Neural cell (in vitro differentiated cells): ENCODE measurements around the gene WWC1. TPM values are rescaled to one million over a fixed set of nuclear protein-coding genes. Genes with fewer than 3 reads are reported as not detected.

Experiments used
- H2AFZ ChIP-seq: fragments of 200-600, 300-800 bp; sonication (generic), shearing (Covaris generic); 2 replicates; pipeline ENCODE4 v1.6.0; 2014; ENCODE audit warnings: low read depth, mild to moderate bottlenecking, antibody characterized with exemption, low read length, moderate library complexity
- H3F3A ChIP-seq: fragments of 200-600 bp; shearing (Covaris generic); 2 replicates; pipeline ENCODE4 v1.6.1; 2016; ENCODE audit warnings: mild to moderate bottlenecking, moderate library complexity, mixed read lengths, antibody characterized with exemption, low read length; ENCODE audit not compliant: insufficient read depth, poor library complexity, severe bottlenecking
- H3K27ac ChIP-seq: fragments of 200-600, 300-800 bp; sonication (generic), shearing (Covaris generic); 2 replicates; pipeline ENCODE4 v1.5.1; 2014; ENCODE audit warnings: mild to moderate bottlenecking, low read length, moderate library complexity
- H3K27me3 ChIP-seq: fragments of 300-800, 200-600 bp; sonication (generic), shearing (Covaris generic); 2 replicates; pipeline ENCODE4 v1.6.0; 2014; ENCODE audit warnings: mild to moderate bottlenecking, low read depth, low read length, moderate library complexity; ENCODE audit not compliant: insufficient read depth
- H3K36me3 ChIP-seq: fragments of 300-800, 200-600 bp; sonication (generic), shearing (Covaris generic); 2 replicates; pipeline ENCODE4 v1.5.1; 2014; ENCODE audit warnings: mild to moderate bottlenecking, antibody characterized with exemption, low read length, moderate library complexity; ENCODE audit not compliant: insufficient read depth
- H3K4me2 ChIP-seq: fragments of 300-800, 200-600 bp; sonication (generic), shearing (Covaris generic); 2 replicates; pipeline ENCODE4 v1.6.0; 2014; ENCODE audit warnings: mild to moderate bottlenecking, low read length
- H3K4me3 ChIP-seq: fragments of 300-800, 200-600 bp; sonication (generic), shearing (Covaris generic); 2 replicates; pipeline ENCODE4 v1.5.1; 2014; ENCODE audit warnings: mild to moderate bottlenecking, low read length, moderate library complexity
- H3K79me2 ChIP-seq: fragments of 200-600 bp; shearing (Covaris generic); replicated peaks from 2 replicates; pipeline ENCODE4 v1.6.0; 2014; ENCODE audit warnings: mild to moderate bottlenecking, low read length, moderate library complexity; ENCODE audit not compliant: insufficient read depth
- H3K9ac ChIP-seq: fragments of 300-800, 200-600 bp; sonication (generic), shearing (Covaris generic); 2 replicates; pipeline ENCODE4 v1.6.1; 2016; ENCODE audit warnings: mild to moderate bottlenecking, low read length, mixed read lengths
- H3K9me2 ChIP-seq: fragments of 200-600 bp; shearing (Covaris generic); 2 replicates; pipeline ENCODE4 v1.6.1; 2016; ENCODE audit warnings: mild to moderate bottlenecking, low read length, mixed read lengths; ENCODE audit not compliant: insufficient read depth
- H3K9me3 ChIP-seq: fragments of 200-600, 300-800 bp; sonication (generic), shearing (Covaris generic); 2 replicates; pipeline ENCODE4 v1.6.1; 2016; ENCODE audit warnings: mild to moderate bottlenecking, mixed run types, low read length, moderate library complexity, mixed read lengths
- H4K20me1 ChIP-seq: fragments of 200-600 bp; shearing (Covaris generic); 2 replicates; pipeline ENCODE4 v1.6.1; 2016; ENCODE audit warnings: mild to moderate bottlenecking, mixed run types; ENCODE audit not compliant: insufficient read depth
- EP300 ChIP-seq: fragments of 450-650 bp; conservative IDR thresholded peaks from 2 replicates; pipeline ENCODE4 v1.6.1; 2014; ENCODE audit warnings: antibody characterized with exemption, mild to moderate bottlenecking, moderate library complexity; ENCODE audit not compliant: poor library complexity, severe bottlenecking
- EZH2 ChIP-seq: fragments of 200-600, 300-800 bp; shearing (Covaris generic), sonication (generic); IDR thresholded peaks from 2 replicates; pipeline ENCODE4 v1.6.1; 2014; ENCODE audit warnings: antibody characterized with exemption, low read length, borderline replicate concordance, mild to moderate bottlenecking; ENCODE audit not compliant: insufficient read depth, poor library complexity, severe bottlenecking
- MXI1 ChIP-seq: fragments of 450-650 bp; conservative IDR thresholded peaks from 2 replicates; pipeline ENCODE4 v1.6.1; 2014; ENCODE audit warnings: antibody characterized with exemption, mild to moderate bottlenecking; ENCODE audit not compliant: poor library complexity, severe bottlenecking
- POLR2AphosphoS5 ChIP-seq: IDR thresholded peaks from 2 replicates; pipeline ENCODE4 v1.6.1; 2012
- RAD21 ChIP-seq: fragments of 450-650 bp; conservative IDR thresholded peaks from 2 replicates; pipeline ENCODE4 v1.6.1; 2014; ENCODE audit warnings: antibody characterized with exemption, mild to moderate bottlenecking, moderate library complexity
- REST ChIP-seq: IDR thresholded peaks from 2 replicates; pipeline ENCODE4 v1.6.1; 2012; ENCODE audit warnings: borderline replicate concordance
- SMC3 ChIP-seq: fragments of 450-650 bp; conservative IDR thresholded peaks from 2 replicates; pipeline ENCODE4 v1.6.1; 2014; ENCODE audit warnings: antibody characterized with exemption, mild to moderate bottlenecking, moderate library complexity; ENCODE audit not compliant: poor library complexity
- TAF1 ChIP-seq: IDR thresholded peaks from 2 replicates; pipeline ENCODE4 v1.6.1; 2012; ENCODE audit warnings: low read depth
- polyA plus RNA-seq: library from polyadenylated mRNA; depleted of rRNA; stranded (reverse); fragments of >200 nt; gene quantifications from 2 replicates; pipeline ENCODE4 v1.2.3, GENCODE V29; 2014
- TF ChIP-seq, protein P1 (sequence below): fragments of 450-650 bp; IDR thresholded peaks from 2 replicates; pipeline ENCODE4 v1.5.1; 2014; ENCODE audit warnings: antibody characterized with exemption, mild to moderate bottlenecking, moderate library complexity; ENCODE audit not compliant: poor library complexity, severe bottlenecking

WWC1 gene
- polyA plus RNA-seq, 1 donor from 2014 or later = 0.97 TPM

- Histone ChIP-seq H3K4me2 (no peak overlapping the region), H3K36me3 (no peaks in the 10 kb centered on the region), H3K9ac (no peak overlapping the region), H3F3A (no peaks in the 10 kb centered on the region), H3K27ac (no peak overlapping the region), H4K20me1 (no peaks in the 10 kb centered on the region), H3K9me2 (no peaks in the 10 kb centered on the region), H2AFZ (no peak overlapping the region), H3K4me3 (no peak overlapping the region), H3K27me3 (no peaks in the 10 kb centered on the region), H3K9me3 (no peaks in the 10 kb centered on the region), H3K79me2 (no peaks in the 10 kb centered on the region)
- TF ChIP-seq SMC3 (no peak), POLR2AphosphoS5 (no peak), TAF1 (no peak), MXI1 (no peak), EZH2 (no peak), REST (no peak), EP300 (no peak), RAD21 (no peak)
- TF ChIP-seq, protein P1, sequence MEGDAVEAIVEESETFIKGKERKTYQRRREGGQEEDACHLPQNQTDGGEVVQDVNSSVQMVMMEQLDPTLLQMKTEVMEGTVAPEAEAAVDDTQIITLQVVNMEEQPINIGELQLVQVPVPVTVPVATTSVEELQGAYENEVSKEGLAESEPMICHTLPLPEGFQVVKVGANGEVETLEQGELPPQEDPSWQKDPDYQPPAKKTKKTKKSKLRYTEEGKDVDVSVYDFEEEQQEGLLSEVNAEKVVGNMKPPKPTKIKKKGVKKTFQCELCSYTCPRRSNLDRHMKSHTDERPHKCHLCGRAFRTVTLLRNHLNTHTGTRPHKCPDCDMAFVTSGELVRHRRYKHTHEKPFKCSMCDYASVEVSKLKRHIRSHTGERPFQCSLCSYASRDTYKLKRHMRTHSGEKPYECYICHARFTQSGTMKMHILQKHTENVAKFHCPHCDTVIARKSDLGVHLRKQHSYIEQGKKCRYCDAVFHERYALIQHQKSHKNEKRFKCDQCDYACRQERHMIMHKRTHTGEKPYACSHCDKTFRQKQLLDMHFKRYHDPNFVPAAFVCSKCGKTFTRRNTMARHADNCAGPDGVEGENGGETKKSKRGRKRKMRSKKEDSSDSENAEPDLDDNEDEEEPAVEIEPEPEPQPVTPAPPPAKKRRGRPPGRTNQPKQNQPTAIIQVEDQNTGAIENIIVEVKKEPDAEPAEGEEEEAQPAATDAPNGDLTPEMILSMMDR = no peak
These were observed 182.9 kb downstream of the WWC1 start for GRCh38 chr5:168474319-168474718.

- no peak for TF ChIP-seq REST
- no peak for TF ChIP-seq SMC3
- TF ChIP-seq, protein P1 = no peak
- TF ChIP-seq EZH2 = no peak
- no peak for TF ChIP-seq RAD21
- TF ChIP-seq POLR2AphosphoS5 = no peak
- no peak for TF ChIP-seq TAF1
- TF ChIP-seq EP300 = no peak
- TF ChIP-seq MXI1 = no peak
- no peaks in the 10 kb centered on the region for H3F3A ChIP-seq
- H2AFZ ChIP-seq = no peak overlapping the region
- H3K9me3 ChIP-seq = no peaks in the 10 kb centered on the region
- H3K36me3 ChIP-seq = no peaks in the 10 kb centered on the region
- H3K4me2 ChIP-seq = no peak overlapping the region
- H3K4me3 ChIP-seq = no peak overlapping the region
- no peak overlapping the region for H3K27ac ChIP-seq
- no peak overlapping the region for H3K9ac ChIP-seq
- H3K79me2 ChIP-seq = no peaks in the 10 kb centered on the region
- H3K27me3 ChIP-seq = no peaks in the 10 kb centered on the region
- H3K9me2 ChIP-seq = no peaks in the 10 kb centered on the region
- no peaks in the 10 kb centered on the region for H4K20me1 ChIP-seq
These were observed 185.6 kb downstream of the WWC1 start for GRCh38 chr5:168477060-168477459.
